ENCODE results near the gene CYTH2.
"Not testable (repeated sequence)": the region's sequence is repeated elsewhere in the genome, so short reads cannot be mapped to it uniquely, and the experiment has no call there.

Gene CYTH2

GRCh38 chr19:48512504-48513288 is 43.5 kb downstream of the CYTH2 start:
- DNase-seq (ENCODE audit: low read depth), result no peak

GRCh38 chr19:48513289-48514122 is 44.3 kb downstream of the CYTH2 start:
- DNase-seq (ENCODE audit: low read depth), result peak; percentile 57

- no peak for DNase-seq (ENCODE audit: low read depth)
These were observed 44.9 kb downstream of the CYTH2 start for GRCh38 chr19:48514123-48514458.

- DNase-seq (ENCODE audit: low read depth), result no peak
These were observed 47.4 kb downstream of the CYTH2 start for GRCh38 chr19:48516536-48516935.

- DNase-seq (ENCODE audit: low read depth), result no peak
These were observed 49.0 kb downstream of the CYTH2 start for GRCh38 chr19:48518207-48518606.

- DNase-seq (ENCODE audit: low read depth), result not testable (repeated sequence)
These were observed 50.3 kb downstream of the CYTH2 start for GRCh38 chr19:48519426-48519825.

GRCh38 chr19:48520134-48520533 is 51.0 kb downstream of the CYTH2 start:
- DNase-seq (ENCODE audit: low read depth), result no peak

- no peak for DNase-seq (ENCODE audit: low read depth)
These were observed 55.1 kb downstream of the CYTH2 start for GRCh38 chr19:48524221-48524620.

GRCh38 chr19:48524732-48525131 is 55.6 kb downstream of the CYTH2 start:
- DNase-seq (ENCODE audit: low read depth), result no peak

GRCh38 chr19:48529156-48529555 is 60.0 kb downstream of the CYTH2 start:
- no peak for DNase-seq (ENCODE audit: low read depth)

GRCh38 chr19:48530066-48530720 is 61.0 kb downstream of the CYTH2 start:
- no peak for DNase-seq (ENCODE audit: low read depth)

GRCh38 chr19:48530770-48531169 is 61.6 kb downstream of the CYTH2 start:
- DNase-seq (ENCODE audit: low read depth), result no peak

All from stimulated activated CD8-positive, alpha-beta memory T cell treated with anti-CD3 and anti-CD28 coated beads, Interleukin-12 subunit alpha, Interleukin-12 subunit beta, amount 100 ng/mL, for 1 hour (primary cell).